DOHH2 (cell line): ENCODE data around the gene CCL19.

Experiments used
- EZH2phosphoT487 ChIP-seq: fragments of 200-600 bp; sonication (generic); IDR thresholded peaks from 2 replicates; pipeline ENCODE4 v1.6.1; 2017; ENCODE audit warnings: borderline replicate concordance, mild to moderate bottlenecking, antibody characterized with exemption, low read length, moderate library complexity, mixed read lengths
- TF ChIP-seq, protein P1 (sequence below): fragments of 200-600 bp; sonication (generic); IDR thresholded peaks from one replicate; pipeline ENCODE4 v1.5.1; 2014; ENCODE audit warnings: antibody characterized with exemption, mild to moderate bottlenecking, low read depth, low read length; ENCODE audit not compliant: poor library complexity, severe bottlenecking

DNA sequence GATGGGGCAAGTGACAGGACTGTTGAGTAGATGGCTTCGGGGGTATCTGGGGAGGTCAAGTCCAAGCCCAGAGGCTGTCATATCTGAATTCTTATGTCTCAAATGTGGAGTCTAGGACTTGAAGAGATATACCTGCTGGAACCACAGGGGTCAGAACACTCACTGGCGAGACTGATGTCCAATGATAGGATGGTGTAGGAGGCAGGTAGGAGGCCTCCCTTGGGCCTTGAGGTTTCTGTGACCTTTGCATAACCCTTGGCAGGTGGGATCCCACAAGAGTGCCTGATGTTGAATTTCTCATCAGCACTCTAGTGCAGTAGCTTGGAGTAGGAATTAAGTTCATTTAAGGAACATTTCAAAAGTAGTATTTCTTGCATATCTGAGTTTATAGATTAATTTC is 16.1 kb upstream of the CCL19 start:
- TF ChIP-seq, protein P1, sequence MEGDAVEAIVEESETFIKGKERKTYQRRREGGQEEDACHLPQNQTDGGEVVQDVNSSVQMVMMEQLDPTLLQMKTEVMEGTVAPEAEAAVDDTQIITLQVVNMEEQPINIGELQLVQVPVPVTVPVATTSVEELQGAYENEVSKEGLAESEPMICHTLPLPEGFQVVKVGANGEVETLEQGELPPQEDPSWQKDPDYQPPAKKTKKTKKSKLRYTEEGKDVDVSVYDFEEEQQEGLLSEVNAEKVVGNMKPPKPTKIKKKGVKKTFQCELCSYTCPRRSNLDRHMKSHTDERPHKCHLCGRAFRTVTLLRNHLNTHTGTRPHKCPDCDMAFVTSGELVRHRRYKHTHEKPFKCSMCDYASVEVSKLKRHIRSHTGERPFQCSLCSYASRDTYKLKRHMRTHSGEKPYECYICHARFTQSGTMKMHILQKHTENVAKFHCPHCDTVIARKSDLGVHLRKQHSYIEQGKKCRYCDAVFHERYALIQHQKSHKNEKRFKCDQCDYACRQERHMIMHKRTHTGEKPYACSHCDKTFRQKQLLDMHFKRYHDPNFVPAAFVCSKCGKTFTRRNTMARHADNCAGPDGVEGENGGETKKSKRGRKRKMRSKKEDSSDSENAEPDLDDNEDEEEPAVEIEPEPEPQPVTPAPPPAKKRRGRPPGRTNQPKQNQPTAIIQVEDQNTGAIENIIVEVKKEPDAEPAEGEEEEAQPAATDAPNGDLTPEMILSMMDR: no peak
- no peak for TF ChIP-seq EZH2phosphoT487
